ENCODE measurements around the gene BAIAP3. TPM values are rescaled to one million over a fixed set of nuclear protein-coding genes. Genes with fewer than 3 reads are reported as not detected.

The BAIAP3 gene
- total and polyA plus RNA-seq, 2 of the 8 experiments (the other 6 are each of a cell fraction or from before 2014, with no cell fraction given): 2.9 to 6.8 TPM

DNA sequence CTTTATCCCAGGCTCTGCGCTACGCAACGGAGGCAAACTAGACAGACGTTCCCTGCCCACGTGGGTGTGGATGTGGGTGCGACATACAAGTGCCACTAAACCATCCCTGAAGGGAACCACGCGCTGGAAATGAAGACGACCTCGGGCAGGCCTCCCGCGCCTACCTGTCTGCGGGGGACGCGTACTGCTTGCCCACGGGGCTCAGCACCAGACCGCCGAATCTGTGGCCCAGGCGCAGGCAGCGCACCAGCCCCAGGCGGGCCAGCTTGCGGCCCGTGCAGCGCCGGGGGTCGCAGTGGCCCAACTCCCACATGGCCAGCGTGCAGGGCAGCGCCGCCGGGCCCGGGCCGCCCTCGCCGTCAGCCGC lies 17.8 kb downstream of the BAIAP3 start:
- peak in 1 of 2 experiments; percentile 61 for DNase-seq (ENCODE audit: low read depth in 1 of 2, low spot score in 2 of 2)
- 6% methylated on average over 30 of the region's 35 CpGs; no CpG with 5 or more reads in 1 of the 2 experiments for WGBS, 2 experiments (ENCODE audit: extremely low coverage in 1 of 2, insufficient coverage in 1 of 2, insufficient read length in 1 of 2, insufficient replicate concordance in 2 of 2, low coverage in 1 of 2, low lambda C conversion rate in 2 of 2, missing lambda C conversion rate in 1 of 2)

More for the DNA sequence above, 17.8 kb downstream of the BAIAP3 start:
- Histone ChIP-seq H3K23me2 (ENCODE audit: low read depth, low read length) (peaks cover 14% of the 10 kb centered on the region), H3K27ac (ENCODE audit: low read depth, low read length) (peak overlapping the region; percentile 64; the same call in 1 of the 2 replicates), H2BK120ac (replicated peaks; ENCODE audit: low read depth, low read length) (no peak overlapping the region), H3K4ac (replicated peaks; ENCODE audit: insufficient read length, low read depth, low read length) (peak overlapping the region; percentile 91), H3K23ac (ENCODE audit: insufficient read length) (no peak overlapping the region), H2BK20ac (ENCODE audit: low read length) (no peak overlapping the region), H2BK5ac (ENCODE audit: low read depth, low read length) (0 out of 2 replicates have a peak overlapping the region, but pooled peaks have one; percentile 16), H3K14ac (ENCODE audit: insufficient read length) (no peak overlapping the region), H4K5ac (ENCODE audit: insufficient read length, low read depth, low read length) (no peak overlapping the region), H3K79me2 (ENCODE audit: control insufficient read depth in 1 of 2, insufficient read depth in 2 of 2, low read length in 2 of 2) (peaks cover 0 to 46% of the 10 kb centered on the region in 2 experiments; a peak in 2 of 4 replicates), H3K56ac (replicated peaks; ENCODE audit: insufficient read length, low read depth, low read length) (no peak overlapping the region), H3K36me3 (ENCODE audit: control insufficient read depth in 2 of 4, insufficient read depth in 4 of 4, low read length in 3 of 4) (peaks cover 4 to 9% (median 5%) of the 10 kb centered on the region in 4 experiments; a peak in 4 of 8 replicates), H2BK15ac (ENCODE audit: low read length) (no peak overlapping the region), H3K4me2 (ENCODE audit: insufficient read depth in 1 of 2, low read depth in 2 of 2, low read length in 2 of 2) (peak overlapping the region; percentile 88 to 99), H3K27me3 (replicated peaks in 1 of 4; ENCODE audit: control insufficient read depth in 3 of 4, extremely low read depth in 1 of 4, insufficient read depth in 3 of 4, low read length in 3 of 4) (no peaks in the 10 kb centered on the region; a peak in 1 of 7 replicates), H3K4me3 (ENCODE audit: extremely low read depth in 1 of 4, insufficient read depth in 2 of 4, low read depth in 3 of 4, low read length in 4 of 4) (peak overlapping the region; percentile 74 to 97 (median 88)), H2AK5ac (ENCODE audit: low read depth, low read length) (no peak overlapping the region), H3K79me1 (ENCODE audit: low read depth, low read length) (peaks cover 18% of the 10 kb centered on the region), H3K9me3 (ENCODE audit: insufficient read depth in 2 of 2, low read depth in 1 of 2, low read length in 1 of 2) (no peaks in the 10 kb centered on the region), H4K91ac (replicated peaks; ENCODE audit: insufficient read length, low read length) (peak overlapping the region; percentile 3), H2BK12ac (ENCODE audit: low read depth, low read length) (no peak overlapping the region), H2AFZ (ENCODE audit: low read length) (no peak overlapping the region), H3K18ac (ENCODE audit: extremely low read depth, low read length) (0 out of 2 replicates have a peak overlapping the region, but pooled peaks have one; percentile 32), H3K4me1 (replicated peaks in 1 of 4; ENCODE audit: control insufficient read depth in 3 of 4, insufficient read depth in 4 of 4, low read length in 3 of 4) (peaks cover 0 to 7% (median 4%) of the 10 kb centered on the region in 4 experiments; a peak in 3 of 7 replicates), H4K8ac (ENCODE audit: extremely low read depth, insufficient read depth, low read length) (peak overlapping the region; percentile 92), H3K9ac (replicated peaks in 1 of 4; ENCODE audit: extremely low read depth in 1 of 4, low read depth in 3 of 4, low read length in 3 of 4) (peak overlapping the region; percentile 42 to 76 (median 73); a peak in 6 of 7 replicates), H4K20me1 (replicated peaks in 1 of 2; ENCODE audit: control insufficient read depth in 1 of 2, insufficient read depth in 2 of 2, low read length in 2 of 2) (peaks cover 0 to 15% of the 10 kb centered on the region in 2 experiments)
- FAIRE-seq: no peak
- TF ChIP-seq, protein P1, sequence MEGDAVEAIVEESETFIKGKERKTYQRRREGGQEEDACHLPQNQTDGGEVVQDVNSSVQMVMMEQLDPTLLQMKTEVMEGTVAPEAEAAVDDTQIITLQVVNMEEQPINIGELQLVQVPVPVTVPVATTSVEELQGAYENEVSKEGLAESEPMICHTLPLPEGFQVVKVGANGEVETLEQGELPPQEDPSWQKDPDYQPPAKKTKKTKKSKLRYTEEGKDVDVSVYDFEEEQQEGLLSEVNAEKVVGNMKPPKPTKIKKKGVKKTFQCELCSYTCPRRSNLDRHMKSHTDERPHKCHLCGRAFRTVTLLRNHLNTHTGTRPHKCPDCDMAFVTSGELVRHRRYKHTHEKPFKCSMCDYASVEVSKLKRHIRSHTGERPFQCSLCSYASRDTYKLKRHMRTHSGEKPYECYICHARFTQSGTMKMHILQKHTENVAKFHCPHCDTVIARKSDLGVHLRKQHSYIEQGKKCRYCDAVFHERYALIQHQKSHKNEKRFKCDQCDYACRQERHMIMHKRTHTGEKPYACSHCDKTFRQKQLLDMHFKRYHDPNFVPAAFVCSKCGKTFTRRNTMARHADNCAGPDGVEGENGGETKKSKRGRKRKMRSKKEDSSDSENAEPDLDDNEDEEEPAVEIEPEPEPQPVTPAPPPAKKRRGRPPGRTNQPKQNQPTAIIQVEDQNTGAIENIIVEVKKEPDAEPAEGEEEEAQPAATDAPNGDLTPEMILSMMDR (IDR thresholded peaks at IDR 0.05; ENCODE audit: control extremely low read depth in 1 of 3, insufficient read depth in 1 of 3, low read depth in 1 of 3, low read length in 3 of 3): no peak
- TF ChIP-seq, protein P2, sequence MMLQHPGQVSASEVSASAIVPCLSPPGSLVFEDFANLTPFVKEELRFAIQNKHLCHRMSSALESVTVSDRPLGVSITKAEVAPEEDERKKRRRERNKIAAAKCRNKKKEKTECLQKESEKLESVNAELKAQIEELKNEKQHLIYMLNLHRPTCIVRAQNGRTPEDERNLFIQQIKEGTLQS (IDR thresholded peaks at IDR 0.05; ENCODE audit: insufficient read depth, low read depth, low read length): no peak
- no peak for TF ChIP-seq BRCA1 (IDR thresholded peaks at IDR 0.05; ENCODE audit: low read depth, low read length)
- TF ChIP-seq SIN3A (conservative IDR thresholded peaks at IDR 0.05 in 1 of 2, IDR thresholded peaks at IDR 0.05 in 1 of 2; ENCODE audit: low read depth in 1 of 2, low read length in 2 of 2): no peak
- no peak for TF ChIP-seq CHD1 (IDR thresholded peaks at IDR 0.05; ENCODE audit: low read depth, low read length)
- no peak for TF ChIP-seq CREB1 (IDR thresholded peaks at IDR 0.05)
- CTCF ChIA-PET (ENCODE audit: partially characterized antibody): interaction anchor here (7.1 to 11.1 kb wide), 2 partner anchors 14 to 20 kb away, joined by 43 to 52 read pairs; partner anchors contain the start of gene BAIAP3
- POLR2A ChIA-PET (ENCODE audit: partially characterized antibody): interaction anchor here (1.3 kb wide), 1 partner anchor 9 kb away, joined by 5 read pairs; no protein-coding TSS in a partner anchor
